B cell (primary cell): ENCODE data around the gene SPON2. TPM values are rescaled to one million over a fixed set of nuclear protein-coding genes. Genes with fewer than 3 reads are reported as not detected.

Experiments used
- ATAC-seq: fragments of 200-7000 bp; cut with Tn5 transposase; one replicate; pipeline ENCODE4 v1.10.0; 2021; ENCODE audit warnings: low read depth, mild to moderate bottlenecking, moderate number of reproducible peaks, moderate library complexity
- CTCF ChIA-PET: fragments of 350-600 bp; sonication (Branson Sonifier 250); formaldehyde crosslinking; loops from one replicate; lab custom pipeline; 2021; ENCODE audit warnings: antibody characterized with exemption, inconsistent platforms; lab: Charles Lee
- POLR2A ChIA-PET: fragments of 350-600 bp; sonication (Branson Sonifier 250); formaldehyde crosslinking; loops from one replicate; lab custom pipeline; 2021; ENCODE audit warnings: antibody characterized with exemption; lab: Charles Lee
- DNase-seq: peaks from one replicate; pipeline ENCODE4 v3.0.0; 2013
- H2AFZ ChIP-seq: 2 replicates; pipeline ENCODE4 v1.6.1; 2012; ENCODE audit warnings: mild to moderate bottlenecking, low read depth, low read length; ENCODE audit not compliant: insufficient read depth, poor library complexity, severe bottlenecking
- H3K27ac ChIP-seq, 2 donors: 1 replicate in 1 of 2; 2 replicates in 1 of 2; pipeline ENCODE4 v1.5.1; 2012 to 2013; ENCODE audit warnings: low read length in 2 of 2, mild to moderate bottlenecking in 2 of 2, moderate library complexity in 1 of 2
- H3K27me3 ChIP-seq, 4 experiments: fragments of 200-600 bp in 1 of 4; sonication (generic) in 1 of 4; replicated peaks in 1 of 4; 1 replicate in 2 of 4; 2 replicates in 2 of 4; pipeline versions ENCODE4 v1.6.1 to v1.7.0; 2013 to 2016; ENCODE audit warnings: low read length in 3 of 4, mild to moderate bottlenecking in 2 of 4, mixed read lengths in 1 of 4, moderate library complexity in 1 of 4; ENCODE audit not compliant: insufficient read depth in 4 of 4, control insufficient read depth in 3 of 4; ENCODE audit errors: control extremely low read depth in 1 of 4
- H3K36me3 ChIP-seq, 2 experiments: replicated peaks in 1 of 2; 1 replicate in 1 of 2; 2 replicates in 1 of 2; pipeline versions ENCODE4 v1.6.1 to v1.7.1; 2013; ENCODE audit warnings: low read length in 1 of 2; ENCODE audit not compliant: insufficient read depth in 2 of 2, control insufficient read depth in 1 of 2; ENCODE audit errors: control extremely low read depth in 1 of 2, extremely low read depth in 1 of 2
- H3K4me1 ChIP-seq, 2 donors: fragments of 200-600 bp in 1 of 2; sonication (generic) in 1 of 2; 1 replicate in 1 of 2; 2 replicates in 1 of 2; pipeline versions ENCODE4 v1.5.1 to v1.6.1; 2013 to 2017; ENCODE audit warnings: low read length in 2 of 2; ENCODE audit not compliant: control insufficient read depth in 2 of 2, insufficient read depth in 2 of 2
- H3K4me2 ChIP-seq: replicated peaks from 2 replicates; pipeline ENCODE3; 2012; ENCODE audit warnings: mild to moderate bottlenecking, low read depth, low read length; ENCODE audit not compliant: poor library complexity, severe bottlenecking
- H3K4me3 ChIP-seq, 5 experiments: fragments of 200-600 bp in 1 of 5; sonication (generic) in 1 of 5; 1 replicate in 3 of 5; 2 replicates in 2 of 5; pipeline versions ENCODE4 v1.5.1 to v1.7.0; 2011 to 2016; ENCODE audit warnings: low read length in 4 of 5, mild to moderate bottlenecking in 4 of 5, low read depth in 2 of 5, control low read depth in 1 of 5, moderate library complexity in 1 of 5; ENCODE audit not compliant: insufficient read depth in 1 of 5; ENCODE audit errors: control extremely low read depth in 1 of 5, extremely low read depth in 1 of 5
- H3K79me2 ChIP-seq: fragments of 200-600 bp; sonication (generic); one replicate; pipeline ENCODE4 v1.6.0; 2016; ENCODE audit warnings: low read length; ENCODE audit not compliant: control insufficient read depth, insufficient read depth
- H3K9ac ChIP-seq: fragments of 200-600 bp; sonication (generic); 2 replicates; pipeline ENCODE4 v1.6.1; 2017; ENCODE audit warnings: mild to moderate bottlenecking, low read length, moderate library complexity
- H3K9me3 ChIP-seq, 3 donors: one replicate each; pipeline versions ENCODE4 v1.6.1 to v1.7.1; 2013; ENCODE audit warnings: low read length in 2 of 3; ENCODE audit not compliant: control insufficient read depth in 2 of 3, insufficient read depth in 1 of 3; ENCODE audit errors: control extremely low read depth in 1 of 3
- H4K20me1 ChIP-seq: 2 replicates; pipeline ENCODE4 v1.6.0; 2012; ENCODE audit warnings: mild to moderate bottlenecking, low read length; ENCODE audit not compliant: insufficient read depth, control insufficient read depth, poor library complexity, severe bottlenecking
- H3K27ac Mint-ChIP-seq: one replicate; pipeline ENCODE4 v1.8.0; 2021; ENCODE audit warnings: mixed read lengths
- H3K27me3 Mint-ChIP-seq: one replicate; pipeline ENCODE4 v1.8.0; 2021; ENCODE audit warnings: mixed read lengths
- H3K4me1 Mint-ChIP-seq: one replicate; pipeline ENCODE4 v1.8.0; 2021; ENCODE audit warnings: mixed read lengths
- H3K4me3 Mint-ChIP-seq: one replicate; pipeline ENCODE4 v1.8.0; 2021; ENCODE audit warnings: mixed read lengths
- H3K9me3 Mint-ChIP-seq: one replicate; pipeline ENCODE4 v1.8.0; 2022; ENCODE audit warnings: mixed read lengths; ENCODE audit not compliant: insufficient read depth
- EZH2 ChIP-seq: IDR thresholded peaks from 2 replicates; pipeline ENCODE4 v1.6.1; 2012; ENCODE audit warnings: borderline replicate concordance, low read depth, mild to moderate bottlenecking, moderate library complexity, low read length; ENCODE audit not compliant: insufficient read depth, poor library complexity, severe bottlenecking
- WGBS: methylation state at CpG from one replicate; pipeline ENCODE4 v1.1.5; 2013; ENCODE audit warnings: missing lambda C conversion rate; ENCODE audit not compliant: insufficient coverage; 5-methylcytosine and 5-hydroxymethylcytosine counted together
- intact Hi-C: fragments of 100-400 bp; cut with micrococcal nuclease; formaldehyde crosslinking; loops from one replicate; pipeline ENCODE4 v1.10.0; 2022
- polyA plus RNA-seq: library from polyadenylated mRNA; depleted of rRNA; stranded (reverse); fragments of >200 nt; gene quantifications from 2 replicates; pipeline ENCODE4 v1.2.3, GENCODE V29; 2012
- total RNA-seq, 2 donors: library from RNA; stranded (reverse); fragments of 120-200 nt in 1 of 2; gene quantifications; 1 replicate in 1 of 2; 2 replicates in 1 of 2; pipeline versions ENCODE4 v1.2.3 to v1.2.4, GENCODE V29; 2013 to 2022
- TF ChIP-seq, protein P1 (sequence below): fragments of 200-600 bp; IDR thresholded peaks from one replicate; pipeline ENCODE4 v1.8.0; 2022; ENCODE audit warnings: antibody characterized with exemption, mild to moderate bottlenecking

Gene SPON2
- total and polyA plus RNA-seq, 2 donors (not counting 1 experiment from before 2014, with no cell fraction given) = 3.8 to 5.1 TPM

DNA sequence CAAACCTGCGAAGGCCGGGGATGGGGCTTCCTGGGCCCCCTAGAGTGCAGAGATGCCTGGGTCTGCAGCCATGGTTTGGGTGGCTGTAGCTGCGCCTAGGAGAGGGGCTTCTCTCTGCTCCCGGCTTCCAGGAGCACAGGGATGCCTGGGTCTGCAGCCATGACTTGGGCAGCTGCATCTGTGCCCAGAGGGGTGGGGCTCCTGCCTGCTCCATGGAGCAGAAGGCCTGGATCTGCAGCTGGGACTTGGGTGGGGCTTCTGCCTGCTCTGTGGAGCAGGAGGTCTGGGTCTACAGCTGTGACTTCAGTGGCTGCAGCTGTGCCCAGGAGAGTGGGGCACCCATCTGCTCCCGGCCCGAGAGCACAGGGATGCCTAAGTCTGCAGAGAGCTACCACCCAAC lies 20.8 kb downstream of the SPON2 start:
- Histone ChIP-seq H3K4me2 (no peak overlapping the region), H3K79me2 (no peaks in the 10 kb centered on the region), H2AFZ (no peak overlapping the region), H3K4me1 (peaks cover 8 to 9% of the 10 kb centered on the region in 2 donors), H3K27ac (no peak overlapping the region), H3K27me3 (no peaks in the 10 kb centered on the region), H3K9ac (no peak overlapping the region), H4K20me1 (no peaks in the 10 kb centered on the region), H3K36me3 (no peaks in the 10 kb centered on the region), H3K9me3 (peaks cover 0 to 27% (median 0%) of the 10 kb centered on the region in 3 donors), H3K4me3 (no peak overlapping the region)
- ChIA-PET CTCF (interaction anchor here (1.1 kb wide), 1 partner anchor 21 kb away, joined by 4 read pairs; no protein-coding TSS in a partner anchor), POLR2A (no interaction called here)
- TF ChIP-seq EZH2 = no peak
- TF ChIP-seq, protein P1, sequence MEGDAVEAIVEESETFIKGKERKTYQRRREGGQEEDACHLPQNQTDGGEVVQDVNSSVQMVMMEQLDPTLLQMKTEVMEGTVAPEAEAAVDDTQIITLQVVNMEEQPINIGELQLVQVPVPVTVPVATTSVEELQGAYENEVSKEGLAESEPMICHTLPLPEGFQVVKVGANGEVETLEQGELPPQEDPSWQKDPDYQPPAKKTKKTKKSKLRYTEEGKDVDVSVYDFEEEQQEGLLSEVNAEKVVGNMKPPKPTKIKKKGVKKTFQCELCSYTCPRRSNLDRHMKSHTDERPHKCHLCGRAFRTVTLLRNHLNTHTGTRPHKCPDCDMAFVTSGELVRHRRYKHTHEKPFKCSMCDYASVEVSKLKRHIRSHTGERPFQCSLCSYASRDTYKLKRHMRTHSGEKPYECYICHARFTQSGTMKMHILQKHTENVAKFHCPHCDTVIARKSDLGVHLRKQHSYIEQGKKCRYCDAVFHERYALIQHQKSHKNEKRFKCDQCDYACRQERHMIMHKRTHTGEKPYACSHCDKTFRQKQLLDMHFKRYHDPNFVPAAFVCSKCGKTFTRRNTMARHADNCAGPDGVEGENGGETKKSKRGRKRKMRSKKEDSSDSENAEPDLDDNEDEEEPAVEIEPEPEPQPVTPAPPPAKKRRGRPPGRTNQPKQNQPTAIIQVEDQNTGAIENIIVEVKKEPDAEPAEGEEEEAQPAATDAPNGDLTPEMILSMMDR = no peak
- Mint-ChIP-seq H3K4me3 (no peak overlapping the region), H3K4me1 (no peaks in the 10 kb centered on the region), H3K9me3 (no peaks in the 10 kb centered on the region), H3K27me3 (peaks cover 18% of the 10 kb centered on the region), H3K27ac (no peak overlapping the region)
- DNase-seq (no peak), ATAC-seq (no peak)
- intact Hi-C loops = no loop called here
- WGBS = 97% methylated on average over 6 of the region's 6 CpGs

DNA sequence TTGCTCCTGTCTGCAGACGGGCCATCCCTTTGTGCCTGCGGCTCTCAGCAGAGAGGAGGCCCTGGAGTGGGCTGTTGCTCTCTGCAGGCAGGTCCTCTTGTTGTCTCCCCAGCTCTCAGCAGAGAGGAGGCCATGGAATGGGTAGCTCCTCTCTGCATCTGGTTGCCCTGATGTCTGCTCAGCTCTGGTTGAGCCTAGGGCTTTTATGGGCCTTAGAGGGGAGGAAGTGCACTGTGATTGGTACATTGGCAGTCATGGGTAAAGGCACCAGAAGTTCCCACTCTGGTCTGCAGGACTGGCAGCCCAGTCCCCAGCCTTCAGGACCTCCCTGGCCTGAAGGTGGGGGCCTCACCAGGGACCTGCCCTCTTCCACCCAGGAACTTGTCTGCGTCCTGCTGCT lies 21.5 kb downstream of the SPON2 start:
- Histone ChIP-seq H3K4me3 (no peak overlapping the region), H3K27me3 (no peaks in the 10 kb centered on the region), H2AFZ (no peak overlapping the region), H3K4me2 (no peak overlapping the region), H3K79me2 (no peaks in the 10 kb centered on the region), H3K9me3 (peaks cover 0 to 27% (median 0%) of the 10 kb centered on the region in 3 donors), H4K20me1 (no peaks in the 10 kb centered on the region), H3K9ac (no peak overlapping the region), H3K4me1 (peaks cover 8 to 9% of the 10 kb centered on the region in 2 donors), H3K27ac (no peak overlapping the region), H3K36me3 (no peaks in the 10 kb centered on the region)
- Mint-ChIP-seq H3K27ac (no peak overlapping the region), H3K9me3 (no peaks in the 10 kb centered on the region), H3K4me1 (no peaks in the 10 kb centered on the region), H3K4me3 (no peak overlapping the region), H3K27me3 (peaks cover 14% of the 10 kb centered on the region)
- intact Hi-C loops = no loop called here
- ChIA-PET POLR2A (no interaction called here), CTCF (interaction anchor here (0.7 to 1.4 kb wide), 2 partner anchors 15 to 203 kb away, joined by 3 read pairs; no protein-coding TSS in a partner anchor)
- TF ChIP-seq, protein P1 = no peak
- TF ChIP-seq EZH2 = no peak
- DNase-seq = no peak
- ATAC-seq = no peak
- WGBS = 100% methylated on average over 3 of the region's 3 CpGs
